BLaER1 (cell line): Measurements from ENCODE around the gene TAOK2.
A peak's percentile ranks its signal among the peaks of the same experiment; 100 is the strongest.

Source experiments
- H3K27ac ChIP-seq: shearing (Covaris generic); formaldehyde crosslinking; 2 replicates; pipeline ENCODE4 v1.8.1; 2022
- H3K27me3 ChIP-seq: shearing (Covaris generic); formaldehyde crosslinking; 2 replicates; pipeline ENCODE4 v1.8.1; 2022
- H3K36me3 ChIP-seq: shearing (Covaris generic); formaldehyde crosslinking; 2 replicates; pipeline ENCODE4 v1.8.1; 2022
- H3K4me1 ChIP-seq: shearing (Covaris generic); formaldehyde crosslinking; 2 replicates; pipeline ENCODE4 v1.8.1; 2022
- H3K4me2 ChIP-seq: shearing (Covaris generic); formaldehyde crosslinking; 2 replicates; pipeline ENCODE4 v1.8.1; 2022
- H3K4me3 ChIP-seq: shearing (Covaris generic); formaldehyde crosslinking; 2 replicates; pipeline ENCODE4 v1.8.1; 2022
- H3K9ac ChIP-seq: shearing (Covaris generic); formaldehyde crosslinking; 2 replicates; pipeline ENCODE4 v1.8.1; 2022
- H3K9me3 ChIP-seq: shearing (Covaris generic); formaldehyde crosslinking; 2 replicates; pipeline ENCODE4 v1.8.1; 2022
- H4K20me1 ChIP-seq: shearing (Covaris generic); formaldehyde crosslinking; 2 replicates; pipeline ENCODE4 v1.8.1; 2022
- Cebpa-rat ChIP-seq: shearing (Covaris generic); IDR thresholded peaks from 2 replicates; pipeline ENCODE4 v1.8.1; 2022

The TAOK2 gene

GRCh38 chr16:30000735-30001631 is 27.3 kb downstream of the TAOK2 start:
- peaks cover 93% of the 10 kb centered on the region for H3K4me1 ChIP-seq
- H3K9me3 ChIP-seq: no peaks in the 10 kb centered on the region
- peak overlapping the region; percentile 91 for H3K27ac ChIP-seq
- H3K9ac ChIP-seq: peak overlapping the region; percentile 42; the same call in 1 of the 2 replicates
- H3K4me3 ChIP-seq: peak overlapping the region; percentile 40
- no peak for TF ChIP-seq Cebpa-rat
- peak overlapping the region; percentile 97 for H3K4me2 ChIP-seq
- peaks cover 23% of the 10 kb centered on the region; the same call in 1 of the 2 replicates for H4K20me1 ChIP-seq
- H3K27me3 ChIP-seq: no peaks in the 10 kb centered on the region
- H3K36me3 ChIP-seq: peaks cover 21% of the 10 kb centered on the region

GRCh38 chr16:30002614-30003346 is 29.1 kb downstream of the TAOK2 start:
- Histone ChIP-seq H3K27ac (peak overlapping the region; percentile 91), H4K20me1 (peaks cover 23% of the 10 kb centered on the region; the same call in 1 of the 2 replicates), H3K36me3 (peaks cover 36% of the 10 kb centered on the region), H3K4me3 (no peak overlapping the region), H3K9ac (peak overlapping the region; percentile 65; the same call in 1 of the 2 replicates), H3K4me2 (peak overlapping the region; percentile 97), H3K4me1 (peaks cover 98% of the 10 kb centered on the region), H3K9me3 (no peaks in the 10 kb centered on the region), H3K27me3 (no peaks in the 10 kb centered on the region)
- no peak for TF ChIP-seq Cebpa-rat

- Histone ChIP-seq H3K4me1 (peaks cover 91% of the 10 kb centered on the region), H4K20me1 (peaks cover 23% of the 10 kb centered on the region; the same call in 1 of the 2 replicates), H3K9me3 (no peaks in the 10 kb centered on the region), H3K27me3 (no peaks in the 10 kb centered on the region), H3K4me2 (peak overlapping the region; percentile 97), H3K36me3 (peaks cover 36% of the 10 kb centered on the region), H3K27ac (peak overlapping the region; percentile 91), H3K4me3 (peak overlapping the region; percentile 54), H3K9ac (peak overlapping the region; percentile 65; the same call in 1 of the 2 replicates)
- no peak for TF ChIP-seq Cebpa-rat
Measured at GRCh38 chr16:30003670-30004423, 30.2 kb downstream of the TAOK2 start.

- H3K4me2 ChIP-seq: peak overlapping the region; percentile 97
- no peak for TF ChIP-seq Cebpa-rat
- H4K20me1 ChIP-seq: peaks cover 19% of the 10 kb centered on the region; the same call in 1 of the 2 replicates
- peaks cover 36% of the 10 kb centered on the region for H3K36me3 ChIP-seq
- peak overlapping the region; percentile 54 for H3K4me3 ChIP-seq
- H3K27me3 ChIP-seq: no peaks in the 10 kb centered on the region
- H3K27ac ChIP-seq: peak overlapping the region; percentile 91
- H3K9me3 ChIP-seq: no peaks in the 10 kb centered on the region
- H3K4me1 ChIP-seq: peaks cover 90% of the 10 kb centered on the region
- peak overlapping the region; percentile 65; the same call in 1 of the 2 replicates for H3K9ac ChIP-seq
Measured at GRCh38 chr16:30004424-30004776, 30.7 kb downstream of the TAOK2 start.

GRCh38 chr16:30004811-30005242 is 31.2 kb downstream of the TAOK2 start:
- H3K9ac ChIP-seq: peak overlapping the region; percentile 65

GRCh38 chr16:30005341-30006094 is 31.9 kb downstream of the TAOK2 start:
- H3K9ac ChIP-seq: peak overlapping the region; percentile 26; the same call in 1 of the 2 replicates
- H3K4me1 ChIP-seq: peaks cover 90% of the 10 kb centered on the region
- TF ChIP-seq Cebpa-rat: no peak
- H3K4me2 ChIP-seq: peak overlapping the region; percentile 97
- no peaks in the 10 kb centered on the region for H3K9me3 ChIP-seq
- no peaks in the 10 kb centered on the region for H3K27me3 ChIP-seq
- peaks cover 36% of the 10 kb centered on the region for H3K36me3 ChIP-seq
- H3K27ac ChIP-seq: peak overlapping the region; percentile 91
- peak overlapping the region; percentile 46 for H3K4me3 ChIP-seq
- peaks cover 10% of the 10 kb centered on the region; the same call in 1 of the 2 replicates for H4K20me1 ChIP-seq

More at GRCh38 chr16:30004811-30005242, 31.2 kb downstream of the TAOK2 start:
- Histone ChIP-seq H3K4me1 (peaks cover 90% of the 10 kb centered on the region), H3K27ac (peak overlapping the region; percentile 91), H3K4me3 (peak overlapping the region; percentile 54), H3K27me3 (no peaks in the 10 kb centered on the region), H3K9me3 (no peaks in the 10 kb centered on the region), H3K4me2 (peak overlapping the region; percentile 97), H4K20me1 (peaks cover 14% of the 10 kb centered on the region; the same call in 1 of the 2 replicates), H3K36me3 (peaks cover 36% of the 10 kb centered on the region)
- no peak for TF ChIP-seq Cebpa-rat

GRCh38 chr16:30006095-30006473 is 32.4 kb downstream of the TAOK2 start:
- H3K27me3 ChIP-seq: no peaks in the 10 kb centered on the region
- H3K4me1 ChIP-seq: peaks cover 87% of the 10 kb centered on the region
- H3K36me3 ChIP-seq: peaks cover 36% of the 10 kb centered on the region
- H3K9me3 ChIP-seq: no peaks in the 10 kb centered on the region
- H3K27ac ChIP-seq: peak overlapping the region; percentile 91
- H3K4me3 ChIP-seq: 0 out of 2 replicates have a peak overlapping the region, but pooled peaks have one; percentile 46
- H4K20me1 ChIP-seq: peaks cover 6% of the 10 kb centered on the region; the same call in 1 of the 2 replicates
- peak overlapping the region; percentile 26; the same call in 1 of the 2 replicates for H3K9ac ChIP-seq
- H3K4me2 ChIP-seq: peak overlapping the region; percentile 97
- no peak for TF ChIP-seq Cebpa-rat

- Histone ChIP-seq H3K4me3 (no peak overlapping the region), H3K4me2 (peak overlapping the region; percentile 97), H3K4me1 (peaks cover 84% of the 10 kb centered on the region), H3K9ac (0 out of 2 replicates have a peak overlapping the region, but pooled peaks have one; percentile 49), H4K20me1 (peaks cover 6% of the 10 kb centered on the region; the same call in 1 of the 2 replicates), H3K9me3 (no peaks in the 10 kb centered on the region), H3K27me3 (no peaks in the 10 kb centered on the region), H3K27ac (peak overlapping the region; percentile 91), H3K36me3 (peaks cover 36% of the 10 kb centered on the region)
- TF ChIP-seq Cebpa-rat: no peak
Measured at GRCh38 chr16:30006659-30007377, 33.1 kb downstream of the TAOK2 start.
